Body of pancreas (tissue), 4 donors: Measurements from ENCODE around the gene CDH4.

Experiments
- CTCF ChIP-seq, 7 experiments: fragments of 450-650 bp in 4 of 7; fragments of 200-600 bp in 3 of 7; sonication (generic) in 3 of 7; IDR thresholded peaks; one replicate each; pipeline ENCODE4 v1.5.1; 2016 to 2019; ENCODE audit warnings: antibody characterized with exemption in 7 of 7
- POLR2A ChIP-seq, 3 donors: fragments of 450-650 bp; IDR thresholded peaks; one replicate each; pipeline ENCODE4 v1.6.1; 2016; ENCODE audit warnings: antibody characterized with exemption in 3 of 3, mild to moderate bottlenecking in 2 of 3

GRCh38 chr20:61534346-61534745 lies 282.3 kb downstream of the CDH4 start:
- TF ChIP-seq CTCF (IDR thresholded peaks at IDR 0.05) = no peak
- TF ChIP-seq POLR2A (IDR thresholded peaks at IDR 0.05) = no peak
